ENCODE data around the gene C16orf78.

The C16orf78 gene

DNA sequence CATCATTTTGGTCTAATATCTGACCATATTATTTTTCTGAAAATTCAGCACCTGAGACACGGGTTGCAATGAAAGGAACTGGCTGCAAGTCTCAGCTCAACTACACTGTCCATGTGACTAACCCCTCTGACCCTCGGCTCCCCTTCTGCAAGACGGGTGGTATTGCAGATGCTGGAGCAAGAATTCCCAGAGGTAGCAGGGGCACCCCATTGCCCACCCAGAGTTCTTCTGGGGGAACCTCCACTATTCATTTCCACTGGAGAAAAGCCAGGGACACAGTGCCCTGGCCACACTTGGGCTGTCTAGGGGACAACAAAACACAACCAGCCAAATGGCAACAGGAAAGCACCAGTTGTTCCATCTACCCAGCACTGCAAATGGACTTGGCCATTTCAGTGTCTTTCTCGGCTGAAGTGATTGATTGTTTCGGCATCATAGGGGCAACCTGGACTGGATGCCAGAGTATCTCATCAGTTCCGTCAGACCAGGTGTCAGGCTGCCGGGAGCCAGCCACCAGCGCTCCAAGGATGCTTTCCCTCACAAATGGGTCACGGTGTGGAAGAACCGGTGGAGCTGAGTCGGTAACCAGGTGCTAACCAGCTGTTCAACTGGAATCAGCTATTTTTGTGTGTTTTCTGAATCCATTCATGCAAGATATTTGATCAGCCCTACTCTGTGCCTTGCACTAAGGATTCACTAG is 58.1 kb downstream of the C16orf78 start:
- DNase-seq (ENCODE audit: low spot score) = no peak

DNA sequence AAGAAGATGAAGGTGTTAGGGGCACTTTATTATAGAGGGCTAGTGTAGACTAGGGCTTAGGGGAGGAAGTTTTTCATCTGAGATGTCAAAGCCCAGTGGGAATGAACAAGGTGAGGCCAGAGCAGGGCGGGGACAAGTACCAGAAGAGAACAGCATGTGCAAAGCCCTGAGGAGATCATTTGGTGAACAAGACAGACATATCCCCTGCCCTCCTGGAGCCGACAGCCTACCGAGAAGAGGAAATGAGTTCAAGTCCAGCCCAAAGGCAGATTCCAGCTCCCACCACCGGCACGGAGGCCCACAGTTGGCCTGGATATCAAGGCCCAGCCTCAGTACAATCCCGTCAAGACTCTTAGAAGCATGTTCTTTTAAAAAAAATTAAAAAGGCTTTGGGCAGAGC is 61.1 kb downstream of the C16orf78 start:
- DNase-seq (ENCODE audit: low spot score) = no peak

GRCh38 chr16:49436181-49436580 is 62.6 kb downstream of the C16orf78 start:
- no peak for DNase-seq (ENCODE audit: low spot score)

DNA sequence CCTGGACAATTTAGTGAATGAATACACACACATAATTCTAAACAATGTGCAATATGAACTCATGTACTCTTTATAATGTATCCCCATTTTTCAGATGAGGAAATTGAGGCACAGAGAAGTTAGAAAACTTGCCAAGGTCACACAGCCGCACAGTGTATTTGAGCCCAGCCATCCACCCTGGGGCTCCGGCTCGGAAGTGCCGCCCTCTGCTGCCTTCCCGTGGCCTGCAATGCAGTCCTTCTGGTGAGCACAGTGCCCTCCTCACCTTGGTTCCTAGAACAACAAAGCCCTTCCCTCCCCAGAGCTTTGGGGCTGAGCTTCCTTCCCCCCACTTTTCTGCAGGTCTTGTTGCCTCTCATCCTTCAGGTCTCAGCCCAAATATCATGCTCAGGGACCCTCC is 63.7 kb downstream of the C16orf78 start:
- DNase-seq (ENCODE audit: low spot score) = no peak

DNA sequence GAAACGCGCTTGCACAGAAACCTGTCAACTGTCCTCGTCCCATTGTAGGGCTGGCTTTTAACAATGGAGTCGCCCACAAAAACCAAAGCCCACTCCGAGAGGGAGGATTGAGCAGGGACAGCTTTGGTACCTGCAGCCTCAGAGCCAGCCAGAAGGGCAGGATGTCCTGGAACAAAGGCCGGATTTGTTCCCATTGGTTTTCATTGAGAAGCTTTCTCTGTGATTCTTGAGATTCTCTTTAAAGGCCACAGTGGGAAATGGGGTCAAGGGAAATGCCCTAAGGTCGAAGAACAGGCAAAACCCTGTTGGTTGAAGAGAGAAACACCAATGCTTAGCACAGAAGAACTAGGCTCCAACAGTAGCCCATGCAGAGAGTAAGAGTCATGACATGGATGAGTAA is 65.4 kb downstream of the C16orf78 start:
- DNase-seq (ENCODE audit: low spot score) = no peak

GRCh38 chr16:49439676-49440075 is 66.1 kb downstream of the C16orf78 start:
- DNase-seq (ENCODE audit: low spot score) = no peak

- DNase-seq (ENCODE audit: low spot score) = no peak
Measured at GRCh38 chr16:49440156-49441065, 66.8 kb downstream of the C16orf78 start.

GRCh38 chr16:49441366-49441780 is 67.8 kb downstream of the C16orf78 start:
- DNase-seq (ENCODE audit: low spot score) = no peak

DNA sequence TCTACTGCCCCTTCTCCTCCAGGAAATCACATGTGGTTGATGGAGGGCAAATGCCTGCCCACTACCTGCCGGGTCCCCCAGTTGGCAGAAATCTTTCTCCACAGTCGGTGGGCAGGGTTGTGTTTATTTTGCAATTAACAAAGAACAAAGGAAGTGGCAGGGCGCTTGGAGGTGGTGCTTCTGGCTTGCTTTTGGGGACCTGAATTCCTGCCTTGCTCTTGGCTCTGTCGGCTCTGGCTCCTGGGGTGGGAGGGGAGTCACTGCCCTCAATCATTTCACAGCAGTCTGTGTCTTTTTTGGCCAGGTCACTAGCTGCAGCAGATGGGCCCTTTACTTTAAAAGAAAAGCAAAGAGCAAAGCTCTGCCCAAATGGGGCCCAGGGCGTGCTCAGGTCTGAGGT is 69.2 kb downstream of the C16orf78 start:
- no peak for DNase-seq (ENCODE audit: low spot score)

DNA sequence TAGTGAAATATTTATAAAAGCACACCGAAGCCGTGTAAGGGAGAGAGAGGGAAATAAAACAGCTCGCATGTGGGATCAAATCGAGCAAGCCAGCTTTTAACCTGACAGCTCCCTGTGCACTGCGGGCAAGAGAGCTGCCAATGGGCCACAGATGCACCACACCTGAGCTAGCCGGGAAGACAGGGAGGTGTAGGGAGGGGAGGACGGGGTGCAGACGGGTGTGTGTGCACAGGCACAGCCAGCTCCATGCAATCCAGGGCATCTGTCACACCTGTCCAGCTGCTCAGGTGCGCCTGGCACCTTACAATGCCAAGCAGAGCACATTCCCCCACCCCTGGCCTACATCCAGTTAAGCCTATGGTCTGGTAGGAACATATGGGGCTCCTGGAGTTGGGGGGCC is 70.0 kb downstream of the C16orf78 start:
- DNase-seq (ENCODE audit: low spot score) = no peak

DNA sequence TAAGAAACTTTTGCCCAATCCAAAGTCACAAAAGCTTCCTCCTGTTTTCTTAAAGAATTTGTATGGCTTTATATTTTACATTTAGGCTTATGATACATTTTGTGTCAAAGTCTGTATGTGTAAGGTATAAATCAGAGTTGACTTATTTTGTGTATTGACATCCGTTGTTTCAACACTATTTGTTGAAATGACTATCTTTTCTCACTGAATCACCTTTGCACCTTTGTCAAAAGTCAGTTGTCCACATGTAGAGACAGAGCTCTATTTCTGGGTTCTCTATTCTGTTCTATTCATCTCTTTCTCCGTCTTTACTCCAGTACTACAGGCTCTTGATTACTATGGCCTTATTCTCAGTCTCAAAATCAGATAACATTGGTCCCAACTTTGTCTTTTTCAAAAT is 73.2 kb downstream of the C16orf78 start:
- no peak for DNase-seq (ENCODE audit: low spot score)
